ENCODE data around the gene TBXAS1.

TBXAS1 gene

DNA sequence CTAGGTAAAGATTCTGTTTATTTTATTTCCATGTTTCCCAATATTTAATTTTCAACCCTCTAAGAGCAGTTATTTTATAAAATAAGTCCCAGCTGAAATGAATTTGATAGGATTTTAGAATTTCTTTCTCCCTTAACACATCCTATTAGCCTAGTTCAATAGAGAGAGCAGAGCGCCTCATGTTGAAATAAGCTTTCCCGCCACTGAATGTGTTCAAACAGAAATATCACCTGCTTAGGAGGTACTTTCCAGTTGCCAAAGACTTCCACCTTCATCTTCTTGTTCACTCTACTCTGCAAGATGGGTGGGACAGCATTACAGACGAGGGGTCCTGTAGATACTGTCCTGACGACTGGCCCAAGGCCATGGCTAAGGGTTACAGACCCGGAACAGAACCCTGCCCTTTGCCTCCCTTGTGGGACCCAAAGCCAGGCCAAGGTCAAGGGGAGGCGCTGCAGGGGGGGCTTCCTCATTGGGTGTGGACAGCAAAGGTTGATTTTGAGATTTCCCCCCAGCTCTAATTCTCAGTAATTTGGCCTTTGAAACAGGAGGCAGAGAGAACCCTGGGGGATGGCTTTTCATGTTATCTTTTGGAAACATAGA is 171.7 kb downstream of the TBXAS1 start:
- H3K27ac ChIP-seq (ENCODE audit: poor library complexity, severe bottlenecking): no peak overlapping the region
- TF ChIP-seq, protein P1, sequence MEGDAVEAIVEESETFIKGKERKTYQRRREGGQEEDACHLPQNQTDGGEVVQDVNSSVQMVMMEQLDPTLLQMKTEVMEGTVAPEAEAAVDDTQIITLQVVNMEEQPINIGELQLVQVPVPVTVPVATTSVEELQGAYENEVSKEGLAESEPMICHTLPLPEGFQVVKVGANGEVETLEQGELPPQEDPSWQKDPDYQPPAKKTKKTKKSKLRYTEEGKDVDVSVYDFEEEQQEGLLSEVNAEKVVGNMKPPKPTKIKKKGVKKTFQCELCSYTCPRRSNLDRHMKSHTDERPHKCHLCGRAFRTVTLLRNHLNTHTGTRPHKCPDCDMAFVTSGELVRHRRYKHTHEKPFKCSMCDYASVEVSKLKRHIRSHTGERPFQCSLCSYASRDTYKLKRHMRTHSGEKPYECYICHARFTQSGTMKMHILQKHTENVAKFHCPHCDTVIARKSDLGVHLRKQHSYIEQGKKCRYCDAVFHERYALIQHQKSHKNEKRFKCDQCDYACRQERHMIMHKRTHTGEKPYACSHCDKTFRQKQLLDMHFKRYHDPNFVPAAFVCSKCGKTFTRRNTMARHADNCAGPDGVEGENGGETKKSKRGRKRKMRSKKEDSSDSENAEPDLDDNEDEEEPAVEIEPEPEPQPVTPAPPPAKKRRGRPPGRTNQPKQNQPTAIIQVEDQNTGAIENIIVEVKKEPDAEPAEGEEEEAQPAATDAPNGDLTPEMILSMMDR (IDR thresholded peaks at IDR 0.05; ENCODE audit: poor library complexity, severe bottlenecking): no peak
- H3K9me3 ChIP-seq (ENCODE audit: severe bottlenecking): no peaks in the 10 kb centered on the region
- ATAC-seq (ENCODE audit: low read depth): no peak
- no peaks in the 10 kb centered on the region for H3K27me3 ChIP-seq (ENCODE audit: insufficient read depth, poor library complexity, severe bottlenecking)
- no peak for DNase-seq (ENCODE audit: low spot score)
- H3K4me1 ChIP-seq (ENCODE audit: insufficient read depth, poor library complexity, severe bottlenecking): peaks cover 3% of the 10 kb centered on the region
- H3K4me3 ChIP-seq (ENCODE audit: severe bottlenecking): no peak overlapping the region
- no peaks in the 10 kb centered on the region for H3K36me3 ChIP-seq (ENCODE audit: low read depth)

DNA sequence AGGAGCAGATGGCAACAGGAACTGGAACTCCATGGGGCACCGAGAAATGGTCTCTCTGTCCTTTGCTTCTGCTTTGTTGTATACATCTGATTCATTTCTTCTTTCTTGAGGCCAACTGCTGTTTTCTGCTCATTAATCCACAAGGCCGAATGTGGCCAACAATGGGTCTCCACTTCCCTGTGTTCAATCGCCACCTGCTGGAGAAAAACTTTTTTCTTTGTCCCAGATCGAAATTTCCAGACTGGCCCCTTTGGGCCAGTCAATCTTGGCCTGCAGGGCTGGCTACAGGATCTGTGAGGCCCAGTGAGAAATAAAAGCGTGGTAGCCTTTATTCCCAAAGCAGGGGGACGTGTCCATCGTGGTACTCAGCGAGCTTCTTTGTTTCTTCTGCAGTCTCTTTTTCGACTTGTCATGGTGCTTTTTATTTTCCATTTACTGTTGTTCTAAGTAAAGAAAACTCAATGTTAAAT is 174.9 kb downstream of the TBXAS1 start:
- Histone ChIP-seq H3K4me1 (ENCODE audit: insufficient read depth, poor library complexity, severe bottlenecking) (peaks cover 3% of the 10 kb centered on the region), H3K9me3 (ENCODE audit: severe bottlenecking) (no peaks in the 10 kb centered on the region), H3K36me3 (ENCODE audit: low read depth) (no peaks in the 10 kb centered on the region), H3K27me3 (ENCODE audit: insufficient read depth, poor library complexity, severe bottlenecking) (no peaks in the 10 kb centered on the region), H3K4me3 (ENCODE audit: severe bottlenecking) (no peak overlapping the region), H3K27ac (ENCODE audit: poor library complexity, severe bottlenecking) (no peak overlapping the region)
- TF ChIP-seq, protein P1 (IDR thresholded peaks at IDR 0.05; ENCODE audit: poor library complexity, severe bottlenecking): peak; percentile 75
- peak; percentile 57 for ATAC-seq (ENCODE audit: low read depth)
- DNase-seq (ENCODE audit: low spot score): no peak

DNA sequence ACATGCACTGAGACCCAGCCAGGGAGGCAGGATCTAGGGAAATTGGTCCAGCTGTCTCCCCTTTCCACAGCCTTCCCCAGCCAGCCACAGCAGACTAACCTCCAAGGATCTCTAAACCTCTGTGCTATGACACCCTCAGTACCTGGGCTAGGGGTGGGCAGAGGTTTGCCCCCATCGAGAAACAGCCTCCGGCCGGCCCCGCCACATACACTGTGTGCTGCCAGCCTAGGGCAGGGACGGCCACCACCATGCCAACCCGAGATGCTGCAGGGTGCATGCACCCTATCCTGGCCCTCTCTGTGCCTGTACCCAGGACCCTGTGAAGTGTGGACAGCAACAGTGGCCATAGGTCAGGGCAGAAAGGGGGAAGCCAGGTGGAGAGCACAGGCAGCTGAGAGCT is 175.6 kb downstream of the TBXAS1 start:
- no peaks in the 10 kb centered on the region for H3K27me3 ChIP-seq (ENCODE audit: insufficient read depth, poor library complexity, severe bottlenecking)
- no peaks in the 10 kb centered on the region for H3K9me3 ChIP-seq (ENCODE audit: severe bottlenecking)
- H3K4me3 ChIP-seq (ENCODE audit: severe bottlenecking): no peak overlapping the region
- TF ChIP-seq, protein P1 (IDR thresholded peaks at IDR 0.05; ENCODE audit: poor library complexity, severe bottlenecking): no peak
- H3K36me3 ChIP-seq (ENCODE audit: low read depth): no peaks in the 10 kb centered on the region
- ATAC-seq (ENCODE audit: low read depth) (no peak), DNase-seq (ENCODE audit: low spot score) (no peak)
- H3K27ac ChIP-seq (ENCODE audit: poor library complexity, severe bottlenecking): no peak overlapping the region
- H3K4me1 ChIP-seq (ENCODE audit: insufficient read depth, poor library complexity, severe bottlenecking): peaks cover 3% of the 10 kb centered on the region

DNA sequence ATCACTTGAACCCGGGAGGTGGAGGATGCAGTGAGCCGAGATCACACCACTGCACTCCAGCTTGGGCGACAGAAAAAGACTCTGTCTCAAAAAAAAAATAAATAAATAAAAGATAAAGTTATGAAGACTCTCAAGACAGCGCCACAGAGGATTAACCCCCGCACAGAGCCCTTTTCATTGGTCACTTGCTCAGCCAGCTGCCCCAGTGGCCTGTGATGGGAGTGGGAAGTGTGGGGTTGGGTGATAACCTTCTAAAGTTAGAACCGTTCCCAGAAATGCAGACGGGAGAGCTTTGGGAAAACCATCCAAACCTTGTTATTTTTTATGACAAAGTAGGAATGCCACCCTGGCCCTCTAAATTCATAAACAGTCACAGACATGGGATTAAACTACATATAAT is 176.3 kb downstream of the TBXAS1 start:
- H3K9me3 ChIP-seq (ENCODE audit: severe bottlenecking): no peaks in the 10 kb centered on the region
- no peak overlapping the region for H3K4me3 ChIP-seq (ENCODE audit: severe bottlenecking)
- TF ChIP-seq, protein P1 (IDR thresholded peaks at IDR 0.05; ENCODE audit: poor library complexity, severe bottlenecking): no peak
- peaks cover 3% of the 10 kb centered on the region for H3K4me1 ChIP-seq (ENCODE audit: insufficient read depth, poor library complexity, severe bottlenecking)
- no peaks in the 10 kb centered on the region for H3K27me3 ChIP-seq (ENCODE audit: insufficient read depth, poor library complexity, severe bottlenecking)
- ATAC-seq (ENCODE audit: low read depth) (no peak), DNase-seq (ENCODE audit: low spot score) (no peak)
- H3K27ac ChIP-seq (ENCODE audit: poor library complexity, severe bottlenecking): no peak overlapping the region
- H3K36me3 ChIP-seq (ENCODE audit: low read depth): no peaks in the 10 kb centered on the region

DNA sequence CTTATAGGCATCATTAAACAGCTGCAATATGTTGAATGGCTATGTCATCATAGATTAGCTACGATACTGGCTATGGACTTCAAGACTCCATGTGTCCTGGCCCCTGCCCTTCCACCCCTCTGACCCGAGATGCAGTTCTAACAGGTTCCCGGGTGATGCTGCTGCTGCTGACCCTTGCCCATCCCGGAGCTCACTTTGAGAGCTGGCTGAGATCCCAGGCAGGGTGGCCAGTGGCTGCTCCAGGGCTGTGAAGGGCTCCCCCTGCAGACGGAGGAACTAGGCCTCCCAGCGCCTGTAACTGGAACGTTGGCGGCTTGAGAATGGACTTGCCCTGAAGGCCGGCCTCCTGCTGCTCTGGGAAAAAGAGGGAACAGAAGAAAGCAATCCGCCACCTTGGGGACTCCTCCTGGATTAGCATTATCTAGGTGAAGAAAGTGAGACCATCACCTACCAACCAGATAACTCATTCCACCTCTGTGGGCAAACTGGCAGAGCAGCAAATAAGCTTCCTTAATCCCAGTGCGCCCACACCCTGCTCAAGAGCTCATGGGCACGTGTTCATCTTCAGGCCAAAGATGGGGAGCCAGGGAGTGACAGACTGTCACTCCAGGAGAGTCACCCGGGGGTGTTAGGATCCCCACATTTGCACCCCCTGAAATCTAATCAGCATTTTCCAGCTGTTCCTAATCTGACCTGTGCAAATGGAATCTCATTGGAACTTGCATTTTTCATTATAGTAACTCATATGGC is 176.9 kb downstream of the TBXAS1 start:
- DNase-seq (ENCODE audit: low spot score): no peak

More for the DNA sequence above, 176.9 kb downstream of the TBXAS1 start:
- TF ChIP-seq, protein P1 (IDR thresholded peaks at IDR 0.05; ENCODE audit: poor library complexity, severe bottlenecking): peak; percentile 14
- no peak for ATAC-seq (ENCODE audit: low read depth)
- H3K27me3 ChIP-seq (ENCODE audit: insufficient read depth, poor library complexity, severe bottlenecking): no peaks in the 10 kb centered on the region
- no peak overlapping the region for H3K4me3 ChIP-seq (ENCODE audit: severe bottlenecking)
- no peaks in the 10 kb centered on the region for H3K9me3 ChIP-seq (ENCODE audit: severe bottlenecking)
- no peak overlapping the region for H3K27ac ChIP-seq (ENCODE audit: poor library complexity, severe bottlenecking)
- H3K4me1 ChIP-seq (ENCODE audit: insufficient read depth, poor library complexity, severe bottlenecking): peaks cover 3% of the 10 kb centered on the region
- no peaks in the 10 kb centered on the region for H3K36me3 ChIP-seq (ENCODE audit: low read depth)

Data from RWPE2 (cell line).